GM19328 (cell line): ENCODE results near the gene ZNF530.
A peak's percentile ranks its signal among the peaks of the same experiment; 100 is the strongest.

ENCODE experiments used
- ATAC-seq: cut with Tn5 transposase; IDR thresholded peaks from one replicate; pipeline ENCODE4 v1.9.1; 2021; ENCODE audit warnings: mild to moderate bottlenecking, moderate library complexity; ENCODE audit not compliant: unreplicated experiment

The ZNF530 gene

DNA sequence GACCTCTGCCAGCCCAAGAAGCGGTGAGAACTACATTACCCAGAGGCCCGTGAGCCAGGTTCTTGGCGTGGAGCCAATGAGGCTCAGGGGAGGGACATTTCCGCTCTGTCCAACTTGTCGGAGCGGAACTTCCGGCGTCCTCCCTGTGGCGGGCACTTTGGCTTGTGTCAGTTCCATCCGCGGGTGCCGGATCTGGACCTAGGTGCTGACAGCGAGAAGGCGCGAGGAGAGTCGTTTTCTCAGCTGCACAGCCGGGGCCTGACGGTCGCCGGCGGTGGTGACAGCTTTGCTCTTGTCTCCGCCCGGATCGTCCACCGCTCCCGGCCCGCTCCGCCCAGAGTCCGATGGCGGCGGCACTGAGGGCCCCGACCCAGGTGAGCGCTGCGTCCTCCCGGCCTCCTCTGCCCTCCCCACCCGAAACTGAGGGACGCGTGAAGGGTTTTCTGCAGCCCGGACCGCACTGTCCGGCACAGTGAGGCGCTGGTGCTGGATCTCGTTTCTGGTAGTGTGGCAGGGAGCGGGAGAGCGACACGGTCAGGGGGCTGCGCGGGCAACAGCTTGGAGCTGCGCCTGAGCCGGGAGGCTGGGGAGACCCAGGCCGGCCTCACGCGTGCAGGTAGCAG lies at the start of gene ZNF530:
Gene ZNF530, plus strand, starts transcription at position 125 of the 623 bp plus-strand sequence. CDS start 4,461 bp downstream, outside the sequence.
- no peak for ATAC-seq

DNA sequence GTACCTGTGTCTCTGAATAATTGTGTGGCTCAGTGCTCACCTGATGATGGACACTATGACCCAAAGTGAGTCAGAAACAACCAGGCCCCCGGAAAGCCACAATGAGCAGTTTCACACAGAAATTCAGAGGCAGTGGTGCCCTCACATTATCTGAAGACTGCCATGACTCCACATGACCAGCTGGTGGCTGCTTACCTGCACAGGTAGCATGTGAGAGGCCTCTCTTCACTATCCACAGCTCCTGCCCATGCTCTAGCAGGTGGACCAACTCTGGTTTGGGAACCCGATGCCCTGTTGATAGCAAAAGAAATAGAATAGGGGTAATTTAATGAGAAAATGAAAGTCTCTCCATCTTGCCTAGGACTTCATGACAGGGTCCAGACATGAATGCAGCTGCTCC lies 47.3 kb upstream of the ZNF530 start:
- ATAC-seq = no peak

DNA sequence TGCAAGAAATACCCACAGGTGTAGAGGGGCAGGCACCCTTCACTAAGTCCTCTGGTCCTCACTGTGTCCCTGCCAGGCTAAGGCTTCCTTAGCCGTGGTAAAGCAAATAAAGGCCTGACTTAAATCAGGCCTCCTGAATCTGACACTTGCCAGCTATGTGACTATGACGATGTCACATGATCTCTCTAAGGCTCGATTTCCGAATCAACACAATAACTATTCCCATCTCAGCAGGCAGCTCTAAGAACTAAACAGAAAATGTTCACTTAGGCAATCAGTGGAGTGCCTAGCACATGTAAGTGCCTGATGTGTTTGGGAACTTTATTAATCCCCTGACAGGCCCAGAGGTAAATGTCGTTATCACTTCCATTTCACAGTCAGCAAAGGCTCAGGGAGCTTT lies 42.0 kb upstream of the ZNF530 start:
- no peak for ATAC-seq

DNA sequence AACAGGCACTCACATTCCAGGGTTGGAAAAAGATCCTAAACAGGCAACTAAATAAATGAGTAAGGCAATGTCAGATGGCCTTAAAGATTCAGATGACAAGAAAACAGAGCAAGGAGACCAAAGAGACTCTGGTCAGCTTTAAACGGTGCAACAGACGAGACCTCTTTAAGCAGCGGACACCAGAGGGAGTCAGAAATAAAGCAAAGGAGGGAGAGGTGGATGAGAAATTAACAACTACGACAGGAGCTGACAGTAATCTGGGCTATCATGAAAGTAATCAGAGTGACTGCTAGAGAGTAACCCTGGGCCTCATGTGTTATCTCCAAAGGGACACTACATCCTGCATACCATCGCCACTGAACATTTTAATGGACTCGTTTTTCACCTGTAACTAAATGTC lies 41.2 kb upstream of the ZNF530 start:
- ATAC-seq = no peak

DNA sequence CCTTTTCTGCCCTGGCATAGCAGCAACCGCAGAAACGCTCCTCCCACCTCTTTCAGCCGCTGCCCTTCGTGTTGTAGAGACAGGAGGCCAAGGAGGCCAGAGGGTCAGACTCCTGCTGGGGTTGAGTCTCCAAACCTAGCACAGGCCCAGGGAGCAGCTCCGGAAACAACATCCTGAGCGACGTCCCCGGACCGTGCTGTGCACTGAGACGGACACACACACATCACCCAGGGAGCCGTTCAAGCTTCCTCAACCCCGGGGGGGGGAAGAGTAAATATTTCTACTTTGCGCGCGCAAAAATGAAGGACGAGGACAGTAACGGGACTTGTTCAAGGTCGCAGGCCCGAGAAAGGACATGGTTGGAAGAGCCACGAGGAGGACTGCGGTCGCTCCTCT lies 40.7 kb upstream of the ZNF530 start:
- no peak for ATAC-seq

DNA sequence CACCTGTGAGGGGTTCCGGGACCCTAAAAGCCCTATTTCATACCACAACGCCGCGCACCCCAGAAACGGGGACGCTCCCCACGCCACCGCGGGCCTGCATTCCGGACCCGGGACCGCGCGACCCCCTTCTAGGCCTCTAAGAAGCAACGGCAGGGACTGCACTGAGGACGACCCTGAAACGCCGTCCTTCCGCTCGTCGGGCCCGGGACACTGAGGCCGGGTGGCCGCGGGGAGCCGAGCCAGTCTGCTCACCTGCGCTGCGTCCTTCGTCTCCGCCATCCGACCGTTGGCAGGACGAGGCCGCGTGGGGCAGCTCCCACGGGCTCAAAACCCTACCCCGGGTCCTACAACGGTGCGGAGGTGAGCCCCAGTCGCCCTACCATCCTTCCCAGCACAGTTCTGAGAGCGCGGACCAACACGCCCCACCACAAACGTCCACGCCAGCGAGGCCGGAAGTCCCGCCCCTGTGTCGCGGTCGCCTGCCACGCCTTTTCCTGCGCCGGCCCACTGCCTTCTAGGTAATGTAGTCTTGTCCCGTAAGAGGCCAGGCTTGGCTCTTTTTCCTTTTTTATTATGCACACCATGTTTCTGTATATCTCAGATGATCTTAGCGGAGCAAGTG lies 40.2 kb upstream of the ZNF530 start, which contains the start of gene ZNF550:
Gene ZNF550, minus strand, starts transcription at position 460 of the 622 bp plus-strand sequence. Its CDS starts 181 bp downstream, at position 279.
- ATAC-seq = peak; percentile 90

DNA sequence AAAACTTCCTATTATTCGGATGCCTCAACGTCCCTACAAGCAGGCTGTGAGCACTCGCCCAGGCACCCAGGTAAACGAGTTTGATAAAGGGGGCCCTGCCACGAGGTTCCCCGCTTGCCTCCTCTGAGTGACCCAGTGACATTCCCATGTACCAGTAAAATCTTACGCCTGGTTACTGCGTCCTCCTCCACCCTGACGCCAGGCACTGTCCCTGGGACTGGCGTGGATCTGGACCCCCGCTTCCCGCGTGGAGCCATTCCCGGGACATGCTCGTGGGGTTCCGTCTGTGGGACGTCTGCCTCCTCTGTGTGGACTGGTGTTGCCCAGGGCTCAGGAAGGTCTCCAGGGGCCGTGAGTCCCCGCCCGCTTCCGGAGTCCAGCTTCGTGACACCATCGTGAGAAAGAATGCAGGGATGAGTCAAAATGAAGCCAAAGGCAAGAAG lies 39.6 kb upstream of the ZNF530 start:
- no peak for ATAC-seq

DNA sequence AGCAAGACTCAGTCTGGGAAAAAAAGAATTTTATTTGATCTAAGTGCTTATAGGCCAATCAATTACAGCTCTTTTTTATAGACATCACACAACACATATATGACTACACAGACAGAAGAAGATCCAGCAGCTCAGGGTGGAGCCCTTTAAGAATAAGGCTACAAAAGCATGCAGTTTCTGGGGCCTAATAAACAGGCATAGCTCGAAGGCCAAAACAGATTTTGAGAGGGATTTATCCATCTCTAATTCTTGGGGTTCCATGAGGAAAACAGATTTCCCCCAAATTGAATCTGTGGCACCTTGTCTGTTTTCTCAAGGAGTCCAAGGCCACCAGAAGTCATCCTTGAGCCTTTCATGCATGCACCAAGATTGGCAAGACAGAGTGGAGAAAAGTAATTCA lies 36.1 kb upstream of the ZNF530 start:
- ATAC-seq = no peak

DNA sequence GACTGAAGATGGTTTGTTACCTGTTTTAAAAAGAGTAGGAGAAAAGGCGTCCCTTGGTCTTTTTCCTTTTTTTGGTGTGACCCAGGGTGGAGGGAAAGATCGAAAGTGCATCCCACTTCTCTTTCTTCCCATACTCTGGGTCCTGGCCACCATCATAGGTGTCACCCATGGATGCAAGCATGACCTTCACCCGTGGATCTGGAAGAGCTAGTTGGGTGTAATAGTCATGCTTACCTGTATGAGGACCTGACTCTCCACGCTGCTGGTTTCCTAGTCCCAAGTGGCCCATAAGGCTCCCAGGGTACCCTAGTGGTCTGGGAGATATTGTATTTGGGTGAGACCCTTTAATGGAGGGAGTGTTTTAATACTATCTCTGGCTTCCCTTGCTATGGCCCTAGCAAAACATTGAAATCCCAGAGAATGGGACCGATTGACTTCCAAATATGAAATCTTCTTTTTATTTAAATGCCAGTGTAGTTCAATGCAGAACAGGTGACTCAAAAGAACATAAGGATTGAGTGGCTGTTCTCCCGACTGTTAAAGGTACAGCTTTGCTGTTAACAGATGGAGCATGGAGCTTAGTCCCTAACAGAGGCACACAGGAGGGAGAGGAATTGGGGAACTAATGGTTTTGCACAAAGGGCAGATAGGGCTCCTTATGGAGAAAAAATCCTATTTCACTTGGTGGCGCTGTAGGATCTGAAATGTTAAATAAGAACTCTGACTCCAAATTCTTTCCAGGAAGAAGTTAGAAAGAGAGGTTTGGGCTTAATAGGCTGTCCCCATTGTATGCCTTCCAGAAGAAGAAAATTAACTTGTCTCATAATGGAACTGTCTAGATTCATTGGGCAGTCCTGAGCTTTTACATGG lies 33.1 kb upstream of the ZNF530 start:
- ATAC-seq = no peak

DNA sequence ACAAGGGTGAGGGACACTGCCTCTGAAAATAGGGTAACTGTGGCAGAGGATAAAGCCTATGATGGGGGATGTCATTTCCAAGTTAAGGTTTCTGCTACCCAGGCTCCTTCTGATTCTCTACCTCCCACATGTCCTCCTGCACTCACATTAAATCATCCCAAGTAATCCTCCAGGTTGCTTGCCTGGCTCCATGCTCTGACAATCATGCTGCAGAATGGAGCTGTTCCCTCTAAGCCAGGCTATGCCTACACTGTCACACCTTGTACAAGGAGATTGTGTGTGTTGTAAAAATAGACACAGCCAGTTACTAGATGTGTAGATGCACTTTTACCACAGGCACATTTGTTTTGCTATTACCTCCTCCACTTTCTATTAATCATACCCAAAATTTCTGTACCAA lies 29.0 kb upstream of the ZNF530 start:
- no peak for ATAC-seq

DNA sequence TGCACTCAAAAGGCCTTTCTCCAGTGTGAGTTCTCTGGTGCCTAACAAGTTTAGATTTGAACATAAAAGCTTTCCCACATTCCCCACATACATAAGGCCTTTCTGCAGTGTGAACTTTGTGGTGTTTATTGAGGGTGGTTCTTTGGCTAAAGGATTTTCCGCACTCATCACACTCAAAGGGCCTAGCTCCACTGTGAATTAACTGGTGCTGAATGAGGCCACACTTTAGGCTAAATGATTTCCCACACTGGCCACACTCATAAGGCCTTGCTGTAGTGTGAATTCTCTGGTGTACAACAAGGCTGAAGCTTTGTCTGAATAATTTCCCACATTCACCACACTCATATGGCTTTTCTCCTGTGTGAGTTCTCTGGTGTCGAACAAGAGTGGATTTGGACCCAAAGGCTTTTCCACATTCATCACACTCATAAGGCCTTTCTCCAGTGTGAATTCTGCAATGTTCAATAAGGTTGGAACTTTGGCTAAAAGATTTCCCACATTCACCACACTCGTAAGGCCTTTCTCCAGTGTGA lies 27.2 kb upstream of the ZNF530 start:
- no peak for ATAC-seq

DNA sequence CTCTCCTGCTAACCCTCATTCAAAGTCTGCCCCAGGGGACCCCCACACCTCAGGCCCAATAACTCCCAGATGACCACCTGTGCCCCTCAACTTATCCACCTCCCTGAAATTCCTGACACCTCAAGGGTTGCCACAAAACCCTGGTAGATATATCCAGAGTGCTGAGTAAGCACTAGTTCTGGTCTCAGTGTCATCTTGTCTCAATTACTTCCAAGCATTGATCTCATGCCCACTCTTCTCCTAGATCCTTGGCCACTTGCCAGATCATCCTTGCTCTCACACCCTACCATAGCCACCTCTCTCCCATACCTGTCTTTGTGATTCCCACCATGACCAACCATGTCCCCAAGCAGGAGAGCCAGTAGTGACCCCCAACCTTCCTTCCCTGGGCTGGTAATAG lies 23.0 kb upstream of the ZNF530 start:
- ATAC-seq = no peak

DNA sequence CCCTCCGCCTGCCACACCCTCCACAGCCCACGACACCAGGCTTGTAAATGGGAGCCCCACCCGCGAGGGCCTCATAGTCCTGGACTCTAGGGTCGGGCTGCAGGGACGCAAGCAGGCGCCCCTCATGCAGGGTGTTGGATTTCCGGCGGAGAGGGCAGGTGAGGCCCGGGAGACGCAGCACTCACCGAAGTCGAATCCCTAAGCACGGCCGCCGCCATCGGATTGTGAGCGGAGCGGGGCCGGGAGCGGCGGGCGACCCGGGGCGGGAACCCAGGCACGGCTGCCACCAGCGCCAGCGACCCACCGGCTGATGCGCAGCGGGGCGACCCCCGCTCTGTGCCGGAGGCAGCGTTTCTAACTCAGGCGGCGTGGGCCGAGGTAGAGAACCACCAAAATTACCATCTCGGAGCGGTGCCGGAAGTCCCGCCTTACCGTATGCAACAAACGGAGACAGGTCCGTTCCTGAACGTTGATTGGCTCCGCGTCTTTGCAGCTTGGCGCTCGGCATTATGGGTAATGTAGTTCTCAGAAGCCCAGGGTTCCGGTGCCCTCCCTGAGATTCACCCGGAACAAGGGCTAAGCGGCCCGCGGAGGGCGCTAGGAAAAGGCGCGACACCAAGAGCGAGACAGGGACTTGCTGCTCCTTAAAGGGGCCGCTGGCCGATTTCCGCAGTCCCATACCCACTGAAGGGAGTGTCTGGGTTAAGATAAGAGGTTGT lies 21.0 kb upstream of the ZNF530 start, which contains the start of gene ZNF416:
Gene ZNF416, minus strand, starts transcription at position 425 of the 719 bp plus-strand sequence. Its CDS starts 207 bp downstream, at position 218.
- peak; percentile 91 for ATAC-seq

DNA sequence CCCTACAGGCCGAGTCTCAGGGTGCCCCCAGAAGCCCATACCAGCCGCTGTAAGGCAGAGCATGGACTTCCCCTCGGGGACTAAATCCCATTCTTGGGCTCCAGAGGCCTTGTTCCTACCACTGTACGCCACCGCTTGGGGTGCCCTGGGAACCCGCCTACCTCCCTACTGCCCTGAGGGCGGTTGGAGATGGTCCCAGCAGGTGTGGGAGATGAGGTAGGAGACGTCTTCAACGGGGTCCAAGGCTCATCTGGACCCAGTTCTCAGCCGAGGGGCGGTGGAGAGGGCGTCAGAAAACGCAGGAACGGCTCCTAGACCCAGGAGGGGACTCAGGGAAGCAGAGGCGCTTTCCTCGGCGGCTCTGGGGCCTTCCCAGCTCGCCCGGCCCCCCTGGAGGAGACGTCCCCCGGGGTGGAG lies 16.6 kb upstream of the ZNF530 start:
- no peak for ATAC-seq

DNA sequence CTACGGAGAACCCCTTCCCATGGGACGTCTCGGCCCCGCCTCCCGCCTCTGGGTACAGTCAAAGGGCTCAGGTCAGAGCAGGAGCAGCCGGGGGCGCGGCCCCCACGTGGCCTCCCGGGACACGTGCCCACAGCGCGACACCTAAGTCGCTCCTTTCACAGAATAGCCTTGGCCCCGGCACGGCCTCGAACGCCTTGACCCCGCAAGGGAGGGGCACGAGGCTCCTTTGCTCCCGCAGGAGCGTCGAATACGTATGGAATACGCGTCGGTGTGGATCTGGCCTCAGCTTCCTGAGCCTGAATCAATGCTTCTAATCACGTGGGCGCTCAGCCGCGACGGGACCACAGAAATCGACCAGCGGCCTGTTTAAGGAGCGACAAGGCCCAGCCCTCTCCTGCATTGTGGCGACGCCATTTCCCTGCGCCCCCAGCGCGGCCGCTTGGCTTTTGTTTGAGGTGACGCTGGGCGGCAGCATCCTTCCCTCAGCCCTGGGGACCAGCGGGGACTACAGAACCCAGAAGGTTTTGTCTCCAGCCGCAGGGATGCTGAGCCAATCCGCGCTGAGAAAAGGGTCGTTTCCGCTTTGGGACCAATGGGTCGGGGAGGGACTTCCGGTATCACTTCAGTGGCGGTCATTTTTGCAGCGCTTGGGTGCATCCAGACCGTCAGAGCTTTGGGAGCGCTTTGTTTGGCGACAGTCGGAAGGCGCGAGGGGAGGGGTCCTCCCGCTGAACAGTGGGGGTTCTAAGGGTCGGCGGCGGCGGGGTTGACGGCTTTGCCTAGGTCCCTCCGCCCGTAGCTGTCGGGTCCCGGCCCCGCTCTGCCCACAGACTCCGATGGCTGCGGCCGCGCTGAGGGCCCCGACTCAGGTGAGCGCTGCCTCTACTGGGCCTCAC lies 15.9 kb upstream of the ZNF530 start, which contains the start of gene ZIK1:
Gene ZIK1, plus strand, starts transcription at position 625 of the 896 bp plus-strand sequence. Its CDS starts 212 bp downstream, at position 837.
- peak; percentile 79 for ATAC-seq

DNA sequence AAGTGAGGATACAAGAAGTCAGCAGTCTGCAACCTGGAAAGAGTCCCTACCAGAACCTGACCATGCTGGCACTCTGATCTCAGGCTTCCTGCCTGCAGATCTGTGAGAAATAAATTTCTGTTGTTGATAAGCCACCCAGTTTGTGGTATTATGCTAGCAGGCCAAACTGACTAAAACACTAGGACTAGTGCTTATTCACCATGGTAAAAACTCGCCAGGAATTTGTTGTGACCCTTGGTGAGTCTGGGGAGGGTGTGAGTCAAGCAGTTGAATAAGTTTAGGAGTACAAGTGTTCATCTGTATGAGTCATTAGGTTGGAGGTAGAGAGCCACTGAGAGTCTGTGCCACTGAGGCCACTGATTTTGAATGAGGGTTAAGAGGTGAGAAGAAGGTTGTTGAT lies 12.2 kb upstream of the ZNF530 start:
- ATAC-seq = no peak

DNA sequence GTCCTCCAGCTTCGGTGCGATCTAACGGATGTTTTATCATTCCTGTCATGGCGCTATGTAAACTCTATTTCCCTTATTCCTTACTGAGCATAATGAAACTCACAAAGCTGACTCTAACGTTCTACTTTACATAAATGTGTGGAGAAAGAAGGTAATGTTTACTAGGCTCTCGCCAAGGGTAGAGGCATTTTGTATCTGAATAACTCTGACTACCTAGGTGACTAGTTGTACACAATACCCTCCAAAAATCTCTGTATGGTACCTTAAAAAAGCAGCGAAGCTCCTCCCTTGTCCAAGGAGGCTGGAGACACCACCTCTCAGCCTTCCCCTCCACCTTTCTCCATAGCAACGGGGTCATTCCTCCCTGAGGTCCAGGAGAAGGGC lies 316 bp upstream of the ZNF530 start:
- no peak for ATAC-seq

DNA sequence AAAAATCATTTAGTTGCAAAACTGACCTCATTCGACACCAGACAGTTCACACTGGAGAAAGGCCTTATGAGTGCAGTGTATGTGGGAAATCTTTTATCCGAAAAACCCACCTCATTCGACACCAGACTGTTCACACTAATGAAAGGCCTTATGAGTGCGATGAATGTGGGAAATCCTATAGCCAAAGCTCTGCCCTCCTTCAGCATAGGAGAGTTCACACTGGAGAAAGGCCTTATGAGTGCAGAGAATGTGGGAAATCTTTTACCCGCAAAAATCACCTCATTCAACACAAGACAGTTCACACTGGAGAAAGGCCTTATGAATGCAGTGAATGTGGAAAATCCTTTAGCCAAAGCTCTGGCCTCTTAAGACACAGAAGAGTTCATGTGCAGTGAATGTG lies 7.2 kb downstream of the ZNF530 start:
- ATAC-seq = no peak

DNA sequence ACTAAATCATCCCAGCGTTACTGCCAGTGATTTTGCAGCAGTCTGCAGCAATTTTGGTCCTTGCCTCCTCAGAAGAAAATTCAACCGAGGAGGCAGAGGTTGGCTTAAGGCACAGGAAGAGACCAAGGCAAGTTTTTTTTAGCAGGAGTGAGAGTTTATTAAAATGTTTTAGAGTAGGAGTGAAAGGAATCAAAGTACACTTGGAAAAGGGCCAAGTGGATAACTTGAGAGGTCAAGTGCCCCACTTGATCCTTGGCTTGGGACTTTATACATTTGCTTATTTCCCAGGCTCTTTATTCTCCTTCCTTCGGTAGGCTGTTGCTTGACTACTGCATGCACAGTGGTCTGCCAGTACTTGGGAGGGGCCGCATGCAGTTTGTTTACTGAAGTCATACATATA lies 11.4 kb downstream of the ZNF530 start:
- ATAC-seq = no peak
